GM18861 (cell line): ENCODE data around the gene CDK5RAP1.
"Not testable (repeated sequence)": the region's sequence is repeated elsewhere in the genome, so short reads cannot be mapped to it uniquely, and the experiment has no call there.

Experiments
- ATAC-seq: cut with Tn5 transposase; IDR thresholded peaks from one replicate; pipeline ENCODE4 v1.9.1; 2021; ENCODE audit not compliant: unreplicated experiment

The CDK5RAP1 gene

GRCh38 chr20:33401184-33401920 lies at the start of gene CDK5RAP1:
Gene CDK5RAP1 (minus strand): TSS chr20:33401519. CDS start chr20:33397064, 4,455 bp downstream.
- peak; percentile 57 for ATAC-seq

- ATAC-seq = no peak
Measured at GRCh38 chr20:33450867-33451266, 49.5 kb upstream of the CDK5RAP1 start.

- ATAC-seq = no peak
Measured at GRCh38 chr20:33445881-33446625, 44.7 kb upstream of the CDK5RAP1 start.

- no peak for ATAC-seq
Measured at GRCh38 chr20:33444797-33445560, 43.7 kb upstream of the CDK5RAP1 start.

- peak; percentile 36 for ATAC-seq
Measured at GRCh38 chr20:33443512-33444239, 42.4 kb upstream of the CDK5RAP1 start, which contains the start of gene SNTA1. Gene SNTA1 (minus strand): TSS chr20:33443763. CDS start chr20:33443620, 143 bp downstream.

- ATAC-seq = no peak
Measured at GRCh38 chr20:33443006-33443511, 41.7 kb upstream of the CDK5RAP1 start.

GRCh38 chr20:33442136-33443005 lies 41.1 kb upstream of the CDK5RAP1 start:
- no peak for ATAC-seq

- no peak for ATAC-seq
Measured at GRCh38 chr20:33441142-33441955, 40.0 kb upstream of the CDK5RAP1 start.

GRCh38 chr20:33440562-33440961 lies 39.2 kb upstream of the CDK5RAP1 start:
- not testable (repeated sequence) for ATAC-seq

- no peak for ATAC-seq
Measured at GRCh38 chr20:33438481-33438880, 37.2 kb upstream of the CDK5RAP1 start.

- ATAC-seq = no peak
Measured at GRCh38 chr20:33437141-33437911, 36.0 kb upstream of the CDK5RAP1 start.

GRCh38 chr20:33434434-33434833 lies 33.1 kb upstream of the CDK5RAP1 start:
- ATAC-seq = no peak

GRCh38 chr20:33433465-33434234 lies 32.3 kb upstream of the CDK5RAP1 start:
- no peak for ATAC-seq

- ATAC-seq = no peak
Measured at GRCh38 chr20:33431797-33432381, 30.6 kb upstream of the CDK5RAP1 start.

GRCh38 chr20:33423875-33424274 lies 22.6 kb upstream of the CDK5RAP1 start:
- not testable (repeated sequence) for ATAC-seq

GRCh38 chr20:33423141-33423834 lies 22.0 kb upstream of the CDK5RAP1 start:
- ATAC-seq = no peak
